HG03520 (cell line): Measurements from ENCODE around the gene VPS11.
"Not testable (repeated sequence)": the region's sequence is repeated elsewhere in the genome, so short reads cannot be mapped to it uniquely, and the experiment has no call there.

Experiments used
- ATAC-seq: cut with Tn5 transposase; IDR thresholded peaks from one replicate; pipeline ENCODE4 v1.9.1; 2021; ENCODE audit warnings: mild to moderate bottlenecking, moderate library complexity; ENCODE audit not compliant: unreplicated experiment

The VPS11 gene

GRCh38 chr11:119034813-119035212 lies 32.8 kb upstream of the VPS11 start:
- no peak for ATAC-seq

GRCh38 chr11:119038884-119039283 lies 28.7 kb upstream of the VPS11 start:
- ATAC-seq, result no peak

- not testable (repeated sequence) for ATAC-seq
Measured at GRCh38 chr11:119039471-119039870, 28.1 kb upstream of the VPS11 start.

- ATAC-seq, result no peak
Measured at GRCh38 chr11:119041821-119042514, 25.6 kb upstream of the VPS11 start.

GRCh38 chr11:119042927-119043326 lies 24.7 kb upstream of the VPS11 start:
- ATAC-seq, result no peak

GRCh38 chr11:119044708-119045107 lies 22.9 kb upstream of the VPS11 start:
- ATAC-seq, result no peak

- no peak for ATAC-seq
Measured at GRCh38 chr11:119046489-119046888, 21.1 kb upstream of the VPS11 start.

- ATAC-seq, result no peak
Measured at GRCh38 chr11:119047205-119047604, 20.4 kb upstream of the VPS11 start.

GRCh38 chr11:119048644-119049043 lies 19.0 kb upstream of the VPS11 start:
- no peak for ATAC-seq

- no peak for ATAC-seq
Measured at GRCh38 chr11:119049081-119049480, 18.5 kb upstream of the VPS11 start.

GRCh38 chr11:119051440-119052162 lies 16.0 kb upstream of the VPS11 start:
- no peak for ATAC-seq

- no peak for ATAC-seq
Measured at GRCh38 chr11:119052163-119052814, 15.3 kb upstream of the VPS11 start.

- ATAC-seq, result no peak
Measured at GRCh38 chr11:119054418-119054817, 13.2 kb upstream of the VPS11 start.

- no peak for ATAC-seq
Measured at GRCh38 chr11:119055901-119056300, 11.7 kb upstream of the VPS11 start.

- peak; percentile 6 for ATAC-seq
Measured at GRCh38 chr11:119056421-119056999, 11.1 kb upstream of the VPS11 start.

GRCh38 chr11:119057000-119057769 lies 10.4 kb upstream of the VPS11 start, which contains the start of gene HYOU1:
TSS of gene HYOU1 (minus strand) at chr11:119057205. CDS start at chr11:119056160, 1,045 bp downstream.
- peak; percentile 83 for ATAC-seq

- ATAC-seq, result not testable (repeated sequence)
Measured at GRCh38 chr11:119059128-119059527, 8.5 kb upstream of the VPS11 start.

- no peak for ATAC-seq
Measured at GRCh38 chr11:119061256-119061655, 6.4 kb upstream of the VPS11 start.

- ATAC-seq, result no peak
Measured at GRCh38 chr11:119062779-119063178, 4.8 kb upstream of the VPS11 start.

- ATAC-seq, result no peak
Measured at GRCh38 chr11:119065369-119065768, 2.2 kb upstream of the VPS11 start.

- no peak for ATAC-seq
Measured at GRCh38 chr11:119077839-119078238, 10.2 kb downstream of the VPS11 start.
